LNCaP clone FGC (cell line): ENCODE data around the gene ZFP1.
"Not testable (repeated sequence)": the region's sequence is repeated elsewhere in the genome, so short reads cannot be mapped to it uniquely, and the experiment has no call there.

Source experiments
- DNase-seq: peaks from one replicate; pipeline ENCODE4 v3.0.0-alpha.2; 2011; ENCODE audit warnings: low read depth
- H3K4me3 ChIP-seq: 2 replicates; pipeline ENCODE4 v1.5.1; 2011; ENCODE audit warnings: mild to moderate bottlenecking, low read depth, low read length, control low read depth
- CTCF ChIP-seq: IDR thresholded peaks from 2 replicates; pipeline ENCODE4 v1.5.1; 2012; ENCODE audit warnings: mild to moderate bottlenecking; ENCODE audit not compliant: control insufficient read depth, insufficient read depth; ENCODE audit errors: extremely low read depth

The ZFP1 gene

GRCh38 chr16:75209944-75210343 is 61.6 kb downstream of the ZFP1 start:
- no peak for DNase-seq
- no peak overlapping the region for H3K4me3 ChIP-seq
- TF ChIP-seq CTCF, result no peak

GRCh38 chr16:75211286-75211685 is 63.0 kb downstream of the ZFP1 start:
- H3K4me3 ChIP-seq, DNase-seq: not testable (repeated sequence)

- TF ChIP-seq CTCF, result no peak
- DNase-seq, result no peak
- no peak overlapping the region for H3K4me3 ChIP-seq
Measured at GRCh38 chr16:75216127-75216526, 67.8 kb downstream of the ZFP1 start.

GRCh38 chr16:75216576-75216975 is 68.3 kb downstream of the ZFP1 start:
- no peak for DNase-seq
- H3K4me3 ChIP-seq, result no peak overlapping the region
- TF ChIP-seq CTCF, result no peak

- no peak for TF ChIP-seq CTCF
- DNase-seq, result no peak
- no peak overlapping the region for H3K4me3 ChIP-seq
Measured at GRCh38 chr16:75217389-75217851, 69.1 kb downstream of the ZFP1 start.

- H3K4me3 ChIP-seq, result no peak within 1 kb of the TSS
- DNase-seq, result no peak
- no peak for TF ChIP-seq CTCF
Measured at GRCh38 chr16:75218256-75219076, 70.1 kb downstream of the ZFP1 start, which contains the start of gene CTRB1. Gene CTRB1, plus strand, starts transcription at chr16:75218988. Its CDS starts 20 bp downstream, at chr16:75219008.

- no peak overlapping the region for H3K4me3 ChIP-seq
- TF ChIP-seq CTCF, result no peak
Measured at GRCh38 chr16:75219088-75219487, 70.8 kb downstream of the ZFP1 start.

More at GRCh38 chr16:75219088-75219487, 70.8 kb downstream of the ZFP1 start:
- no peak for DNase-seq
